Stimulated activated CD4-positive, alpha-beta T cell treated with anti-CD3 and anti-CD28 coated beads, Interleukin-4, amount 100 ng/mL, for 1 hour (primary cell): ENCODE measurements around the gene AHCYL1.

Source experiments
- DNase-seq: peaks from one replicate; pipeline ENCODE4 v3.0.0-alpha.2; 2020

The AHCYL1 gene

DNA sequence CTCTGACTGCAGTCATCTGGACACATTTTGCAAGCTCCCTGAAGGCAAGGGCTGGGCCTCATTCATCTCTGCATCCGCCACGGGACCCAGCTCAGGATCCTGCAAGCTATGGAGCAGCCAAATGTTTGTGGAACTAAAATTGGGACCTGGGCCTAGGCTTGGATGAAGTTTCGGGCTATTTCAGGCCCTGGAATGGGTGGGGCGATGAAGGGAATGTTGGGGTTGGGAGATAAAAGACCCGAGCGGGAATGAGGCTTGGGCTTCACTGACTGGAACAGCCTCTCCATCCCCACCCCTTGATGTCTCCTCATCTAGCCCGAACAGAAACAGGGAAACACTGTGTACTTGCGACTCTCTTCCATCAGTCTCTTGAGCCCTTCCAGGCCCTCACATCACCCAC, 7.3 kb upstream of the AHCYL1 start:
- no peak for DNase-seq

GRCh38 chr1:109977657-109978378, 6.7 kb upstream of the AHCYL1 start:
- DNase-seq: no peak

- DNase-seq: no peak
Measured at GRCh38 chr1:109978761-109979488, 5.6 kb upstream of the AHCYL1 start.

GRCh38 chr1:109979489-109980091, 5.0 kb upstream of the AHCYL1 start:
- no peak for DNase-seq

DNA sequence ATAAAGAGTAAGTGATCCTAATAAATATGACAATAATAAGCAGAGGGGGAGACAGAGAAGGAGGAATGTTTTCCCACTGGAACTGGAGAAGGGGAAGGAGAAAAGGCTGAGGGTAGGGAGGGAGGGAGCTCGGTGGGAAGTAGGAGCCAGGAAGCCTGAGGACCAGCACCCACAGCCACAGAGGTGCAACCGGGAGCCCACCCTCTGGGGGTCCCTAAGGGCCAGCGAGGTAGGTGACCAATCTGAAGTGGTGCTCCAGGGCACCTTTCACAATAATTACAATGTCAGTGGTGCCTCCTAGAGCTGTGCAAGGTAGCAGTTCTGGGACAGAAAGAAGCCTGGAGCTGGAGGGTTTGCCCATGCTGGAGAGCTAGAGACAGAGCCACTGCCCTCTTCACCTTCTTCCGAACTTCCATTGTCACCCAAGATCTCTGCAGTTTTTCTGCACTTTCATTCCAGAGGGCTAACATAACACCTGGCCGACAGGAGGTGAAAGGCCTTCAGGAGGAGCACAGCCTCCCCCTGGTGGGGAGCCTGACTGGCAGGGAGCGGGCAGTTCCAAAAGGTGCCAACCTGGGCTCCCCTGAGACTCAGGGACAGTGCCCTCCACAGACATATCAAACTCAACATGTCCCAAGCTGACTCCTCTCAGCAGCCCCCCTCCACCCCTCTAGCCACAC, 4.1 kb upstream of the AHCYL1 start:
- DNase-seq: peak; percentile 18

- no peak for DNase-seq
Measured at GRCh38 chr1:109981004-109981335, 3.6 kb upstream of the AHCYL1 start.

GRCh38 chr1:109983380-109984189, 980 bp upstream of the AHCYL1 start:
- DNase-seq: no peak

- no peak for DNase-seq
Measured at GRCh38 chr1:109984190-109984455, 442 bp upstream of the AHCYL1 start.

DNA sequence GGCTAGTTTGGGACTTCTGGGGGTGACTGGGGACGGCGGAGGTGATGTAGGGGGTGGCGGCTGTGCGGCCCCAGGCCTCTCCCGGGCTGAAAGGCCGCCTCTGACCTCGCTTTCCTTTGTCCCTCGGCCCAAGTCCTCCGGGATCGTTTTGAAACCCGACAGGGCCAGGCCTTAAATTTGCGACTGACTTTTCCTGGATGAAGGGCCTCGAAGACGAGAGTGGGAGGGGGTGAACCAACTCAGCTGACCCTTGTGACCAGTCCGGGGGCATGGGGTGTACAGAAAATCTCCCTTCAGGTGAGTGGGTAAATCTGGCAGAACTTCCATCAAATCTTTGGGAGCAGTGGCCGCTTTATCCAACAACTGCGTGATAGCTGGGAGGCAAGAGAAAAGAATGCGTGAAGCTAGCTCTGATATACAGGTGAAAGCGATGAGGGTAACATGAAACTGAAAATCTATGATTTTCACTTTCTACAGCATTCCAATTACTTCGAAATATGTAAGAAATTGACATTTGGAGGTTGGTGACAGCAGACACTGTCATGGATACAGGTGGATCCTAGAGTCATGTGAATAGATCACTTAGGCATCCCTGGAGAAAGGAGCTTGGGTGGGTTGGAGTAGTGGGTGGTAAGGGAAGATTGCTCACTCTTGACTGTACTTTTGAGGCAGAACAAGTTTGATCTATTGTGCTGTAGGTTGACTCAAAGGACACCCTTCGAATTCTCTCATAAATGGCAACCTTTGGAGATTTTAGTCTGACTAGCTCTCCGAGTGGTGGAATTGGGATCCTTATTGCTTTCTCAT, 885 bp downstream of the AHCYL1 start:
- DNase-seq: no peak

DNA sequence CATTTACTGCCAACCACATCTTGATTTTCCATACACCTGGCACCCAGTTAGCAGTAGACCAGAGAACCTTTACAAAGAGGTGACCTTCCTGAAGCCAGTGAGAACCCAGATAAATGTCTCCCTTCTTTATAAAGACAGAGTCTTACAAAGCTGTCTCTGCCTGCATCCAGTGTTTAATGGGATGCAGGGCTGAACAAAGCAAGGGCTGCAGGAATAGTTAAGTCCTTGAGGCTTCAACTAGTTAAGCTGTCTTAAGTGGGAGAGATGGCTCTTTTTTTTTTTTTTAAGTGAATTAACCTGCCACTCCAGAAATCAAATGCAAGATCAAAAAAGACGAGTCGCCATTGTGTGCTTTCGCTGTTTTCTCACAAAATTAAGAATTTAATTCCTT, 1.5 kb downstream of the AHCYL1 start:
- DNase-seq: no peak

GRCh38 chr1:109988349-109988914, 3.9 kb downstream of the AHCYL1 start:
- no peak for DNase-seq

DNA sequence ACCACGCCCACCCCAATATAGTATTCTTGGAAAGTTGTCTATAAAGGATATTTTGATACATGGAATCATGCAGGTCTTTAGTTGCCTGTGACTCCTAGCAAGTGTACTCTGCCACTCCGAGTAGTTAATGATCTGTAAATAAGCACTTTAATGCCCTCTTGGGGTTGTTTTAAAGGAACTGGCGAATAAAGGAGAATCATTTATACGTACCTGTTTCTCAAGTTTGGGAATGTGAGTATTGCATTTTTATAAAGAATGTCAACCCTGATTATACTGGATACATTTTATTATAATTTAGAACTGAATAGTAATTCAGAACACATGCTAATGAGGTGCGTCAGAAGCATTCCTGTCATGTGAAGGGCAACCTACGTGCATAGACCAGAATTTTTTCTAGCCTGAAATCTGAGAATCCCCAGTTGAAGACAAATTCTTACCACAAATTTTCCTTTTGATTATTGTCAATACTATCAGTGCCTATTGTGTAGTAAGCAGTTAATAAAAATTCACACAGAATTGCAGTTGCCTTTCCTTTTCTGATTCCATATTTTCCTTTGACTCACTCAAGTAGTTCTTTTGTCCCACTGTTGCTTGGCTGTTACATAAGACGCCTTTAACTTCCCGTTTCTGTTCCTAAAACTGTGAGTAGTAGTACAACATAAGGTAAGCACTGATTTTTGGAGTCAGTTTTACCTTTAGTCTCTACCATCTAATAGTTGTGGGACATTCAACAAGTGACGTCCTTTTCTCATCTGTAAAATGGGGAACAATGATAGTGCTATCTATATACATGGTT, 5.1 kb downstream of the AHCYL1 start:
- DNase-seq: no peak

DNA sequence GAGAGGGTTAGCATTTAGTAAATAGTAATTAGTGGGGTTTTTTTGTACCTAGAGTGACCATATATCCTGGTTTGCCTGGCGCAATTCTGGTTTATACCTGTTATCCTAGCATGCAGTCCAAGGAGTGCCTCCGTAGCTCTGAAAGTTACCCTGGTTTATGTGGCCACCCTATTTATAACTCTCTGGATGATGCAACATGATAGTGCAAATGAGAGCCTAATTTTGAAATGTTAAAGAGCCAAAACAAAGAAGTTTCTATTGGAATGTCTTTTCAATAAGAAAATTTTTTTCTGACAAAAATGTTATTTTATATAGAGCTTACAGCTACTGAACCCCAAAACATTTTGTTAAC, 5.7 kb downstream of the AHCYL1 start:
- DNase-seq: no peak

DNA sequence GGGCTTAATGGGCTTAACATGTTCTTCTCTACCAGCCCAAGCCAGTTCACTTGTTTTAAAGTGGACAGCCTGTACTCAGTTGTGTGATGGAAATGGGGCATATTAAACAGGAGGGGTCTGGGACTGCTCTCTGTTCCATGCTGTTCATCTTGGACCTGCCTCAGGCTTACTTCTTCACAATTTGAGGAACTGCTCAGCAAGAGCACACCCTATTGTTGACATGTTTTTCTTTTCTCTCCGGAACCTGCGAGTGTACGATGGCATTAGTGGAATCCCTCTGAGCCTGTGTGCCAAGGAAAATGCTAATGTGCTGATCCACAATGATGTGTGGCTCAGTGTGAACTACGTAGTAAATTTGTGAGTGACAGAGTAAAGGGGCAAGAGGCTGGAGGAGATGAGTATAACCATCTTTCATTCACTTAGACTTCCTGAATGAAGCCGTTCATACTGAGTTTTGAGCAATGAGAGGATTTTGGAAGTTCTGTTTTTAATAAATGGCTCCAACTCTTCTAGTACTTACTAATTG, 6.9 kb downstream of the AHCYL1 start:
- DNase-seq: no peak

DNA sequence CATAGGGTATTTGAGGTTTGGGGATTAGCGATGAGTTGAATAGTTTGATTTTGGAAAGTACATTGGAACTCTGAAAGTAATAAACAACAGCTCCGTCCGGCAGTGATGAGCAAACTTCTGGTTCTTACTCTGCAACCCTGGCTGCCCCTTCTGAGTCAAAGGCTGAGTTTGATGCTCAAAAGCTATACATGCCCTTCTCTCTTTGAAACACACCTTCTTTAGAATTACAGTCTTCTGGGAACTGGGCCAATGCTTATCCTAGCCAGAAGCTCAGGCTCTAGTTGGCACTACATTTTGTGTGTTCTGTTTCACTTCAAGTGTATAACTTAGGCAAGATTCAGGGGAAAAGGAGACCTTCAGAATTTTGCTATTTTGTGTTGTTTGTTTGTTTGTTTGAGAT, 9.3 kb downstream of the AHCYL1 start:
- DNase-seq: no peak

DNA sequence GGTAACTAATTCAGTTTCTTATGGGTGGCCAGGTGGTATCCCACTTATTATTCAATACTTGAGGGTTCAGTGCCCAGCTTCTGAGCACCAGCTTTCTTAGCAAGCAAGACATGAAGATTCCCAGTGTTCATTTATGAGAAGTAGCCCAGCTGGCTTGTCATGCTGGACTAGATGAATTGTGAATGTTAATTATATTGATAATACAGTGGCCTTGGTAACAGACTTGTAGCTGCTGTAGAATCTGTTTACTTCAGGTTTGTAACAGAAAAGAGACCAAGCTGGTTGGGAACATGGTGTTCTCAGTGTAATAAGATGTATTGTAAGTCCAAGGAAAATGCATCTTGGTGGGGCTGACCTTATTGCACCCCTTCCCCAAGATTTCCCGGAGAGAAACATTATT, 10.1 kb downstream of the AHCYL1 start:
- no peak for DNase-seq

- DNase-seq: no peak
Measured at GRCh38 chr1:109995536-109995935, 11.0 kb downstream of the AHCYL1 start.

DNA sequence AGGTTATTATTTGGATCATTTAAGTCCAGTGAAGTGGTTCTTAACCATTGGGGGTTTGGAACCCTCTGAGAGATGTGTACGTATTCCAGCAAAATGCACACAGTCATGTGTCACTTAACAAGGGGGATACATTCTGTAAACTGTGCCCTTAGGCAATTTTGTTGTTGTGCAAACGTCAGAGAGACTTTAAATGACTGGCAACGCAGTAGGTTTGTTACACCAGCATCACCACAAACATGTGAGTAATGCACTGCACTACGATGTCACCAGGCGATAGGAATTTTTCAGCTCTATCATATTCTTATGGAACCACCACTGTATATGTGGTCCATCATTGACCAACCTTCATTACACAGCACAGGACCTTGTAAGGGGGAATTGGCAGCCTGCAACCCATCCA, 11.9 kb downstream of the AHCYL1 start:
- DNase-seq: no peak

DNA sequence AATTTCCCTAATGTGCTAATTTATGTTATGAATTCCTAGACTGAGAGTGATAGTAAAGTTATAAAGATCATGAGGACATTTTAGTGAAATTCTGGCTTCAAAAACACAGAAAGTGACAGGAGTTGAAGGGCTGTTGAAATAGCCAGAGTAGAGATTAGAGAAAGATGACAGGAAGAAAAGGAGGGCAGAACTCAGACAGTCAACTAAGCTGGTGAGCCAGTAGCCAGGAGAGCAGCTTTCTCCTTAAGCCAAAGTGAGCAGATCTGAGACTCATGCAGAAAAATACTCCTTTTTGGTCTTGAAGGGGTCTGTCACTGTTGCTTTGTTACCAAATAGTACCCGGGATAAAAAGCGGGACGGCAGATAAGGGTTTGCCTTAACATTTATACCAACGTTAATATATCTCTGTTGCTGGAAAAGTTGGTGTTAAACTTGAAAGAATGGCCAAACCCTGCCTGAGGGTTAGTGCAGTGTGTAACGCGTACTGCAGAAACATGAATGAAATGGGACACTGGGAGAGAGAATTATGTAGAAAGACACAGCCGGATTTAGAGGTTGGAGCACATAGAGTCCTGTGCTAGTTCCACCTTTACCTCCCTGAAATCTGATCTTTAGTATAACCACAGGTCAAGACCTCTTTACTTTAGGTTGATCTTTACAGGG, 12.8 kb downstream of the AHCYL1 start:
- no peak for DNase-seq

GRCh38 chr1:109997867-109998229, 13.3 kb downstream of the AHCYL1 start:
- DNase-seq: no peak

DNA sequence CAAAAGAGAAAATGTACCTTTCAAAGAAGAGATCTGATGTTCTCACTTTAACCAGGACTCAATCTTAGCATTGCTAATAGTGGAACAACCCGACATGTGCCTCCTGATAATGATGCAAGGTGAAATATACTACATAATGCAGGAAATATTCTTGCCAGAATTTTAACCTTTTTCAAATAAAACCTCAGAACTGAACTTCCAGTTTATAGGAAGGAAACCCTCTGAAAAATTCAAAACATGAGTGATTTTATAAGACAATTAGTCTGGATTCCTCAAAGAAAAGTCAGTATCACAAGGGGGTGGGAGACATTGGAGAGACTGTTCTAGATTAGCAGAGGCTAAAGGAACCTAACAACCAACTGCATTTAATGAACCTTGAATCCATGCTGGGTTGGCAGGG, 18.1 kb downstream of the AHCYL1 start:
- DNase-seq: no peak
